Measurements from ENCODE around the gene SPAG17. TPM values are rescaled to one million over a fixed set of nuclear protein-coding genes. Genes with fewer than 3 reads are reported as not detected.

The SPAG17 gene
- not detected for total RNA-seq

DNA sequence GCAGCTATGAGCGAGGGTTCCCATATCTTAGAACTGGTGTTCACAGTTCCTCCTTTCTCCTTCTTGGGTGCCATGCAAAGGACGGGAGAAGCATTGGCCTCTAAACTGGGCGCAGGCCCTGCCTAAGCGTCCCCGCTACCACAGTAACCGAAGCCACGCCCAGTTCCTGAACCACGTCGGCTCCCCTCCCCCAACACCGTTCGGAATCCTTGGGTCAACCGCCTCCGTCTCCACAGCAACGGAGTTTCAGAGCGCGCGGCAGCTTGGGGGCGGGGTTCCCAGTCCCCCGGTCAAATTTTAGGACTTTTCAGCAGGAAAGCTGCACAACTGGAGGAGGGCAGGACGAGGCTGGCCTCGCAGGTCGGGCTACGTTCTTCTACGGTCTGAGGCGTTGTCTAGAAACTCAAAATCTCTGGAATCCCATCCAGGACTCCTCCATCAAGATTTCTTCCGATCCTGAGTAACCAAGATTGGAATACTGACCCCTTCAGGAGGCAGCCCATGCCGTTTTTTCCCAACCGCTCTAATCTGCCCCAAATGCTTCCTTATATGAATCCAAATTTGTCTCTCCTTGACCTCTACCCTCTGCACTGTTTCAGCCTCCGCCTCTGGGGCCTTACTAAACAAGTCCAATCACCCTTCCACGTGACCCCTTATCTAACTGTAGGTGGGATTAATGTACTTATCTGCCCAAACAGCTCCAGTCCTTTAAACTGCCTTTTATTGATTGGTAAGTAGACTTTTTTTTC lies at the start of gene SPAG17:
Gene SPAG17, minus strand, starts transcription at position 145 of the 749 bp plus-strand sequence. Its CDS starts 71 bp downstream, at position 74.

DNA sequence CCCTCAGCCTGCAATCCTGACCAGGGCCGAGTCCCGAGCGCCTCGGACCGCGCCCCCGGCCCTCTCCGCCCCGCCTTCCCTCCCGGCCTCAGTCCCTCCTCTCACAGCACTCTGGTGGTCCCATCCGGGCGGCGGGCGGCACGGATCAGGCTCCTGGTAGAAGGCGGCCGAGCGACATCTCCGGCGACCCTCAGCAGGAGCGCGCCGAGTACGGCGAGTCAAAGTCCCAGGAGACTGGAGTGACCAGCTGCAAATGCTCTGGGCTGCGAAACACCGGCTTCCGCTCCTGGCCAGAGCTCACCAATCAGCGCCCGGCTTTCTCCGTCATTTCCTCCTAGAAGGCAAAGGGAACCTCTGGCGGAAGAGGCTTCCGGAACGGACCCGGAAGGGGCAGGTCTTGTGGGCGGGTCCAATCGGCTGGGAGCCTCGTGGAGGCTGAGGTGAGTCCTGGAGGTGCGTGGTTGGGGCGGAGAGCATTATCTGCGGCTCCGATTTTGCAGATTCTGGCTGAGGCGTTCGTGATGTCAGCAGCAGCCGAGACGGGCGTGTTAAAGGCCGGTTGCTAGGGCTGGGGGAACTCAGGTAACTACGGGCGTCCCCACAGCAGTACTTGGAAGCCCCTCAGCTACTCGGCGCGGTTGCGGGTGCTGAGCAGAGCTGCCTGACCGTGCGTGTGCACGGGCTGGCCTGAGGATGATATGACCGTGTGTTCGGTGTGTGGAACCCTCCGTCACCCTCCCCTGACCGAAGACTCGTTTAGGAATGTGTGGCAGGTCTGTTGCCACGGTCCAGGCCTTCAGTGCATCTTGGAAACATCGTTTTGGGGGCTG lies 255.5 kb downstream of the SPAG17 start, which contains the start of the genes GDAP2 and WDR3:
Gene GDAP2, minus strand, starts transcription at position 279 of the 830 bp plus-strand sequence. CDS start 9,264 bp downstream, outside the sequence.
Gene WDR3, plus strand, starts transcription at position 397 of the 830 bp plus-strand sequence. CDS start 3,581 bp downstream, outside the sequence.

Data from activated naive CD4-positive, alpha-beta T cell treated with anti-CD3 and anti-CD28 coated beads, Interleukin-2, amount 10 ng/mL, durations not matched to agents 5 hours and 36 hours (primary cell).